Heart left ventricle (tissue), 16 donors: ENCODE data around the gene PTPN6. TPM values are rescaled to one million over a fixed set of nuclear protein-coding genes. Genes with fewer than 3 reads are reported as not detected.

ENCODE experiments used
- ATAC-seq, 4 donors: fragments of 200-7000 bp; cut with Tn5 transposase; one replicate each; pipeline ENCODE4 v1.9.1; 2020 to 2022; ENCODE audit warnings: moderate library complexity in 4 of 4, mild to moderate bottlenecking in 3 of 4, moderate number of reproducible peaks in 1 of 4
- DNase-seq, 5 donors: peaks; one replicate each; pipeline ENCODE4 v3.0.0-alpha.2; 2020
- H3K27ac ChIP-seq, 12 donors: fragments of 200-600 bp; sonication (generic) in 4 of 12; one replicate each; pipeline versions ENCODE4 v1.5.0 to v1.8.0; 2016 to 2022; ENCODE audit warnings: mild to moderate bottlenecking in 2 of 12
- H3K27me3 ChIP-seq, 9 donors: fragments of 200-600 bp; sonication (generic) in 2 of 9; one replicate each; pipeline versions ENCODE4 v1.5.1 to v1.8.0; 2016 to 2022; ENCODE audit warnings: mild to moderate bottlenecking in 3 of 9
- H3K36me3 ChIP-seq, 9 donors: fragments of 200-600 bp; sonication (generic) in 2 of 9; one replicate each; pipeline versions ENCODE4 v1.5.0 to v1.8.0; 2018 to 2022; ENCODE audit warnings: mild to moderate bottlenecking in 2 of 9
- H3K4me1 ChIP-seq, 12 donors: fragments of 200-600 bp; sonication (generic) in 4 of 12; one replicate each; pipeline versions ENCODE4 v1.5.0 to v1.8.0; 2016 to 2022; ENCODE audit warnings: mild to moderate bottlenecking in 3 of 12
- H3K4me3 ChIP-seq, 12 donors: fragments of 200-600 bp; sonication (generic) in 4 of 12; one replicate each; pipeline versions ENCODE4 v1.5.0 to v1.8.0; 2017 to 2022; ENCODE audit warnings: mild to moderate bottlenecking in 9 of 12, moderate library complexity in 4 of 12
- H3K9me3 ChIP-seq, 12 donors: fragments of 200-600 bp; sonication (generic) in 4 of 12; one replicate each; pipeline versions ENCODE4 v1.5.0 to v1.8.0; 2016 to 2022; ENCODE audit warnings: mild to moderate bottlenecking in 1 of 12
- POLR2A ChIP-seq, 2 donors: fragments of 450-650 bp; IDR thresholded peaks; one replicate each; pipeline ENCODE4 v1.6.1; 2017; ENCODE audit warnings: antibody characterized with exemption in 2 of 2, mild to moderate bottlenecking in 2 of 2, moderate library complexity in 2 of 2
- WGBS, 4 donors: extraction: QIAGEN DNeasy Blood & Tissue Kit in 2 of 4; methylation state at CpG; one replicate each; pipeline versions ENCODE4 v1.1.5 to v1.1.7; 2013 to 2018; 5-methylcytosine and 5-hydroxymethylcytosine counted together
- intact Hi-C, 10 donors: fragments of 100-400 bp; cut with DNase I; formaldehyde crosslinking; loops; one replicate each; pipeline versions ENCODE4 v1.11.1 to v1.14.2; 2022
- polyA plus RNA-seq, 2 donors: library from polyadenylated mRNA; stranded (reverse); fragments of 200-250 nt; gene quantifications; one replicate each; pipeline ENCODE4 v1.2.3, GENCODE V29; 2013
- total RNA-seq, 9 donors: library from RNA; depleted of rRNA in 2 of 9; stranded (reverse); fragments of >200 nt in 2 of 9; fragmentation: NEBNext Ultra II Directional in 3 of 9; extraction: Animal tissue kit (Norgen Biotek cat#: 25700) in 3 of 9; gene quantifications; one replicate each; pipeline versions ENCODE4 v1.1.0 to v1.2.4, GENCODE V29; 2016 to 2023
- TF ChIP-seq, protein P1 (sequence below), 12 donors: fragments of 200-600 bp; sonication (generic) in 4 of 12; IDR thresholded peaks; one replicate each; pipeline versions ENCODE4 v1.5.0 to v1.8.0; 2018 to 2022; ENCODE audit warnings: antibody characterized with exemption in 12 of 12, mild to moderate bottlenecking in 5 of 12
- donor health status: ischemic (EF 13 %, LVEDD 7.1; RV severe dilation, severe dysfunction).
- donor health status: healthy with polysubstance abuse.
- donor health status: DM: no; HTN: yes; CAD: no.
- donor health status: DM: no; HTN: no; CAD: no.
- donor health status: ischemic (EF 25% LVEDD 6.9; RV normal size, moderate dysfunction).
- donor health status: ischemic (EF 25% LVEDD 5.7; RV mildly dilated, moderate dysfunction).
- donor health status: healthy.
- donor health status: DM: yes; HTN: yes; CAD: no.
- donor health status: ischemic (EF 35%, LVEDD 5.7; RV mildly dilated, moderate dysfunction).
- donor health status: nonischemic (EF 11% LVEDD 7.7; RV severe dilation, severe dysfunction).
- donor health status: DM: yes; HTN: yes; CAD: no.
- donor health status: PGD.
- donor health status: ischemic (EF 29% LVEDD 5.4; RV normal size, mild dysfunction).
- donor health status: nonischemic (EF 23%, LVEDD 6.1; RV moderate dilation, normal function).

PTPN6 gene
- total and polyA plus RNA-seq, 11 donors: 3.5 to 63.2 (median 6.1) TPM

DNA sequence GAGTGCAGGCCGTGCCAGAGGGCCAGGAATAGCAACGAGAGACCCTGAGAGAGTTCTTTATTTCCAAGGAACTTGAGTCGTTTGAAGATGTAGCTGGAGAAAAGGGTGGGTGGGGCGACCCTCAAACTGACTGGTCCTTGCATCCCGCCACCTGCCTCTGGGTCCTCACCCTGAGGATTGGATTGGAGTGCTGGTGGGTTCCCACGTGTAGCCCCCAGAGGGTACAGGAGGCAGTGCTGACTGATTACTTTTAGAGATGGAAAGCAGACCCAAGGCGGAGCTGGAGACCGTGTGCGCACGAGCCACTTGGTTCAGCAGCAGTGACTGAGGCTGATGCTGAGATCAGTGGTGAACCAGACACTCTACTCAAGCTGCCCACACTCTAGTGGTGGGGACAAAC, 26.5 kb downstream of the PTPN6 start:
- Histone ChIP-seq H3K9me3 (no peaks in the 10 kb centered on the region), H3K4me1 (peaks cover 0 to 17% (median 0%) of the 10 kb centered on the region in 12 donors), H3K36me3 (peaks cover 0 to 90% (median 81%) of the 10 kb centered on the region in 9 donors), H3K4me3 (no peak overlapping the region), H3K27me3 (no peaks in the 10 kb centered on the region), H3K27ac (no peak overlapping the region)
- no peak for TF ChIP-seq POLR2A (IDR thresholded peaks at IDR 0.05)
- TF ChIP-seq, protein P1, sequence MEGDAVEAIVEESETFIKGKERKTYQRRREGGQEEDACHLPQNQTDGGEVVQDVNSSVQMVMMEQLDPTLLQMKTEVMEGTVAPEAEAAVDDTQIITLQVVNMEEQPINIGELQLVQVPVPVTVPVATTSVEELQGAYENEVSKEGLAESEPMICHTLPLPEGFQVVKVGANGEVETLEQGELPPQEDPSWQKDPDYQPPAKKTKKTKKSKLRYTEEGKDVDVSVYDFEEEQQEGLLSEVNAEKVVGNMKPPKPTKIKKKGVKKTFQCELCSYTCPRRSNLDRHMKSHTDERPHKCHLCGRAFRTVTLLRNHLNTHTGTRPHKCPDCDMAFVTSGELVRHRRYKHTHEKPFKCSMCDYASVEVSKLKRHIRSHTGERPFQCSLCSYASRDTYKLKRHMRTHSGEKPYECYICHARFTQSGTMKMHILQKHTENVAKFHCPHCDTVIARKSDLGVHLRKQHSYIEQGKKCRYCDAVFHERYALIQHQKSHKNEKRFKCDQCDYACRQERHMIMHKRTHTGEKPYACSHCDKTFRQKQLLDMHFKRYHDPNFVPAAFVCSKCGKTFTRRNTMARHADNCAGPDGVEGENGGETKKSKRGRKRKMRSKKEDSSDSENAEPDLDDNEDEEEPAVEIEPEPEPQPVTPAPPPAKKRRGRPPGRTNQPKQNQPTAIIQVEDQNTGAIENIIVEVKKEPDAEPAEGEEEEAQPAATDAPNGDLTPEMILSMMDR (IDR thresholded peaks at IDR 0.05): no peak
- WGBS, 4 donors: 68 to 82% (median 72%) methylated on average over 10 of the region's 10 CpGs
- ATAC-seq (no peak), DNase-seq (no peak)
- intact Hi-C loops: loop anchor here in 2 of 10 donors (5.0 kb wide), 2 partner anchors 35 to 40 kb away; partner anchors contain the start of gene LPCAT3 (in 1 of the 2)

DNA sequence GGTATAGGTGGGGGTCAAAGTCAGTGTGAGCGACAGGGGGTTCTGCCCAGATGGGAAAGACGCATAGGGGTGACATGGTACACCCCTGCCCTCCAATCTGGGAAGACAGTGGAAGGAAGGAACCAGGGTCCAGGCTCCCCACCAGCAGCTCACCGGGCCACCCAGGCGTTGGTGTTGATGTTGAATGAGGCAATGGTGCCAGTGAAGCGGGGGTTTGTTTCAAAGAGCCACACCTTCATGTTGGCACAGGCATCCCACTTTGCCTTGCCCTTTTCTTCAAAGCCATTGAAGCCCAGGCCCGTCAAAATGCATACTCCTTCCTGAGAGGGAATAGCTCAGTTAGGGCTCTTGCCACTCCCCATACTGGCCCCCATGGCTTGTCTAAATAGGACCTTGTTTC, 27.0 kb downstream of the PTPN6 start:
- Histone ChIP-seq H3K4me1 (peaks cover 0 to 17% (median 0%) of the 10 kb centered on the region in 12 donors), H3K36me3 (peaks cover 0 to 96% (median 87%) of the 10 kb centered on the region in 9 donors), H3K4me3 (no peak overlapping the region), H3K27me3 (no peaks in the 10 kb centered on the region), H3K27ac (peak overlapping the region in 11 of 12 donors; percentile 37 to 83 (median 55)), H3K9me3 (no peaks in the 10 kb centered on the region)
- intact Hi-C loops: loop anchor here in 2 of 10 donors (5.0 kb wide), 2 partner anchors 34 to 39 kb away; partner anchors contain the start of gene LPCAT3 (in 1 of the 2)
- 81 to 90% (median 86%) methylated on average over 6 of the region's 6 CpGs for WGBS, 4 donors
- no peak for DNase-seq
- TF ChIP-seq POLR2A (IDR thresholded peaks at IDR 0.05): no peak
- TF ChIP-seq, protein P1 (IDR thresholded peaks at IDR 0.05): no peak
- ATAC-seq: no peak

DNA sequence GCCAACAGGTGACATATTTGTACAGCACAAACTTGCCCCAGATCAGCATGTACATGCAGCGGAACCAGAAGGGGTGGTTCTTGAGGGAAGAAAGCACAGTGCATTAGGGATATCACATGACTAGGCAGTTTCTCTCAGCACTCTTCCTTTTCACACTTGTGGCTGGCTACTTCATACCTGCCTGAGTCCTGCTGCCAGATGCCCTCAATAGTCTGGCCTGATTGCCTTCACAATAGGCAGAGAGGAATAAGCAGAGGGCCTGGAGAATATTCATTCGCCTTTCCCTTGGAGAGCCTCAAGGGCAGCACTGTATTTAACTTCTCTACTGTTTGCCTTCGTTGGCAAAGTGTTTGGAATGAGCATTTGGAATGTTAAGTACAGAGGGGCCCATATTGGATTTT, 27.5 kb downstream of the PTPN6 start:
- H3K27ac ChIP-seq: peak overlapping the region in 11 of 12 donors; percentile 37 to 83 (median 55)
- intact Hi-C loops: loop anchor here in 2 of 10 donors (5.0 kb wide), 2 partner anchors 34 to 39 kb away; partner anchors contain the start of gene LPCAT3 (in 1 of the 2)

DNA sequence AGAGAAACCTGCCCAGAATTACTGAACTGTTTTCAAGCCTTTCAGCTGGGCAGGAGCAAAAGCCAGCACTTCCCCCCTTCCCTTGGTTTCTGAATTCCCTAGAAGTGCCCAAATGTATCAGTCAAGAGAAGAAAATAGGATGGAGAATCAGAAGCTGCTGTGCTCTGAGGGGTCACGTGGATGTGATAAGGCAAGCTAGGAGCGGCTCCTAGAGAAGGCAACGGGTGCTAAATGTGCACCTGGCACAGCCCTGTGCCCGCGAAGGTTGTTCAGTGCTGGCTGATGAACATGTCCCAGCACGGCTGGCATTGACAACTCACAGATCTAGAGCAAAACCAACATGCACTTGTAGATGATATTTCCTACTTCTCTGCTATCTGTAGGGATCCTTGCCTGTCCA, 27.9 kb downstream of the PTPN6 start:
- ATAC-seq (peak; percentile 76 to 89 (median 80)), DNase-seq (peak in 2 of 5 donors; percentile 39 to 69)
- intact Hi-C loops: loop anchor here in 2 of 10 donors (5.0 kb wide), 2 partner anchors 33 to 38 kb away; partner anchors contain the start of gene LPCAT3 (in 1 of the 2)

More for the DNA sequence above, 27.5 kb downstream of the PTPN6 start:
- H3K4me3 ChIP-seq: no peak overlapping the region
- H3K27me3 ChIP-seq: no peaks in the 10 kb centered on the region
- TF ChIP-seq, protein P1 (IDR thresholded peaks at IDR 0.05): no peak
- TF ChIP-seq POLR2A (IDR thresholded peaks at IDR 0.05): no peak
- 47 to 64% (median 55%) methylated on average over 3 of the region's 3 CpGs for WGBS, 4 donors
- H3K4me1 ChIP-seq: peaks cover 0 to 17% (median 0%) of the 10 kb centered on the region in 12 donors
- H3K9me3 ChIP-seq: no peaks in the 10 kb centered on the region
- DNase-seq: peak in 1 of 5 donors; percentile 19
- H3K36me3 ChIP-seq: peaks cover 0 to 100% (median 88%) of the 10 kb centered on the region in 9 donors
- peak; percentile 29 to 64 (median 40) for ATAC-seq

More for the DNA sequence above, 27.9 kb downstream of the PTPN6 start:
- peaks cover 0 to 17% (median 0%) of the 10 kb centered on the region in 12 donors for H3K4me1 ChIP-seq
- no peak overlapping the region for H3K4me3 ChIP-seq
- peaks cover 0 to 100% (median 87%) of the 10 kb centered on the region in 9 donors for H3K36me3 ChIP-seq
- peak overlapping the region in 11 of 12 donors; percentile 37 to 83 (median 55) for H3K27ac ChIP-seq
- 45 to 59% (median 52%) methylated on average over 6 of the region's 6 CpGs for WGBS, 4 donors
- H3K9me3 ChIP-seq: no peaks in the 10 kb centered on the region
- TF ChIP-seq, protein P1 (IDR thresholded peaks at IDR 0.05): no peak
- no peak for TF ChIP-seq POLR2A (IDR thresholded peaks at IDR 0.05)
- H3K27me3 ChIP-seq: no peaks in the 10 kb centered on the region
